Prostate gland (tissue), 2 donors: ENCODE data around the gene IGFBP7. TPM values are rescaled to one million over a fixed set of nuclear protein-coding genes. Genes with fewer than 3 reads are reported as not detected.

ENCODE experiments used
- DNase-seq: peaks from one replicate; pipeline ENCODE4 v3.0.0-alpha.2; 2019; ENCODE audit warnings: low spot score
- H3K27ac ChIP-seq, 2 donors: fragments of 200-600 bp; sonication (generic); 2 replicates each; pipeline ENCODE4 v1.5.1; 2017 to 2019
- H3K27me3 ChIP-seq: fragments of 200-600 bp; sonication (generic); replicated peaks from 2 replicates; pipeline ENCODE4 v1.5.1; 2019; ENCODE audit not compliant: insufficient read depth
- H3K36me3 ChIP-seq, 2 donors: fragments of 200-600 bp; sonication (generic); 1 replicate in 1 of 2; 2 replicates in 1 of 2; pipeline versions ENCODE4 v1.5.1 to v1.8.1; 2017 to 2019
- H3K4me1 ChIP-seq: fragments of 200-600 bp; sonication (generic); replicated peaks from 2 replicates; pipeline ENCODE4 v1.5.1; 2019
- H3K4me3 ChIP-seq, 2 donors: fragments of 200-600 bp; sonication (generic); 2 replicates each; pipeline ENCODE4 v1.5.1; 2017 to 2019
- H3K9me3 ChIP-seq: fragments of 200-600 bp; sonication (generic); 2 replicates; pipeline ENCODE4 v1.5.1; 2017
- CTCF ChIP-seq, 4 experiments: fragments of 200-600 bp in 2 of 4; fragments of 450-650 bp in 2 of 4; sonication (generic) in 2 of 4; IDR thresholded peaks; 1 replicate in 3 of 4; 2 replicates in 1 of 4; pipeline ENCODE4 v1.5.1; 2016 to 2019; ENCODE audit warnings: antibody characterized with exemption in 4 of 4, mild to moderate bottlenecking in 2 of 4, moderate library complexity in 2 of 4
- POLR2A ChIP-seq: fragments of 450-650 bp; IDR thresholded peaks from one replicate; pipeline ENCODE4 v1.6.1; 2016; ENCODE audit warnings: antibody characterized with exemption, mild to moderate bottlenecking
- POLR2AphosphoS5 ChIP-seq: sonication (generic); formaldehyde crosslinking; IDR thresholded peaks from one replicate; pipeline ENCODE4 v1.6.1; 2017; ENCODE audit warnings: antibody characterized with exemption
- WGBS: methylation state at CpG from one replicate; pipeline ENCODE4 v1.1.5; 2018; 5-methylcytosine and 5-hydroxymethylcytosine counted together
- intact Hi-C: fragments of 100-400 bp; cut with DNase I; formaldehyde crosslinking; loops from one replicate; pipeline ENCODE4 v1.14.2; 2022
- total RNA-seq, 2 donors: library from RNA; depleted of rRNA; stranded (reverse); fragments of >200 nt; gene quantifications; one replicate each; pipeline ENCODE4 v1.1.0, GENCODE V29; 2016

The IGFBP7 gene
- total RNA-seq, 2 donors from 2014 or later = 322 to 1,366 TPM

GRCh38 chr4:57124145-57124544 lies 14.0 kb upstream of the IGFBP7 start:
- H3K27ac ChIP-seq = no peak overlapping the region
- no peaks in the 10 kb centered on the region for H3K36me3 ChIP-seq
- no peaks in the 10 kb centered on the region for H3K27me3 ChIP-seq
- no peaks in the 10 kb centered on the region for H3K9me3 ChIP-seq
- TF ChIP-seq POLR2A (no peak), CTCF (IDR thresholded peaks at IDR 0.05) (no peak), POLR2AphosphoS5 (no peak)
- intact Hi-C loops = loop anchor here (5.0 kb wide), 1 partner anchor 38 kb away; no protein-coding TSS in a partner anchor
- DNase-seq = no peak
- no peaks in the 10 kb centered on the region for H3K4me1 ChIP-seq
- no peak overlapping the region for H3K4me3 ChIP-seq

- intact Hi-C loops = loop anchor here (5.0 kb wide), 1 partner anchor 39 kb away; no protein-coding TSS in a partner anchor
- H3K36me3 ChIP-seq = no peaks in the 10 kb centered on the region
- no peak for TF ChIP-seq CTCF (IDR thresholded peaks at IDR 0.05)
- no peak for TF ChIP-seq POLR2A
- TF ChIP-seq POLR2AphosphoS5 = no peak
- no peaks in the 10 kb centered on the region for H3K27me3 ChIP-seq
- WGBS = 94% methylated on average over 1 of the region's 1 CpG
- H3K4me1 ChIP-seq = no peaks in the 10 kb centered on the region
- no peak overlapping the region for H3K4me3 ChIP-seq
- H3K27ac ChIP-seq = no peak overlapping the region
- no peak for DNase-seq
- no peaks in the 10 kb centered on the region for H3K9me3 ChIP-seq
Measured at GRCh38 chr4:57122959-57123358, 12.8 kb upstream of the IGFBP7 start.

- Histone ChIP-seq H3K27me3 (no peaks in the 10 kb centered on the region), H3K9me3 (no peaks in the 10 kb centered on the region), H3K4me3 (peak overlapping the region in 1 of 2 donors; percentile 2), H3K4me1 (no peaks in the 10 kb centered on the region), H3K36me3 (no peaks in the 10 kb centered on the region), H3K27ac (peak overlapping the region; percentile 53 to 65)
- 18% methylated on average over 8 of the region's 8 CpGs for WGBS
- intact Hi-C loops = no loop called here
- peak; percentile 55 for TF ChIP-seq POLR2AphosphoS5
- TF ChIP-seq POLR2A = no peak
- no peak for TF ChIP-seq CTCF (IDR thresholded peaks at IDR 0.05)
- DNase-seq = peak; percentile 36
Measured at GRCh38 chr4:57119054-57119651, 9.0 kb upstream of the IGFBP7 start.

GRCh38 chr4:57117491-57117890 lies 7.3 kb upstream of the IGFBP7 start:
- Histone ChIP-seq H3K4me1 (no peaks in the 10 kb centered on the region), H3K36me3 (no peaks in the 10 kb centered on the region), H3K27me3 (no peaks in the 10 kb centered on the region), H3K9me3 (no peaks in the 10 kb centered on the region), H3K27ac (no peak overlapping the region), H3K4me3 (no peak overlapping the region)
- WGBS = 87% methylated on average over 2 of the region's 2 CpGs
- DNase-seq = no peak
- intact Hi-C loops = no loop called here
- TF ChIP-seq POLR2A (no peak), CTCF (IDR thresholded peaks at IDR 0.05) (no peak), POLR2AphosphoS5 (no peak)

- Histone ChIP-seq H3K4me1 (no peaks in the 10 kb centered on the region), H3K36me3 (no peaks in the 10 kb centered on the region), H3K9me3 (no peaks in the 10 kb centered on the region), H3K27me3 (no peaks in the 10 kb centered on the region), H3K4me3 (no peak overlapping the region), H3K27ac (no peak overlapping the region)
- no peak for DNase-seq
- intact Hi-C loops = no loop called here
- TF ChIP-seq CTCF (IDR thresholded peaks at IDR 0.05) (no peak), POLR2AphosphoS5 (no peak), POLR2A (no peak)
- WGBS = 28% methylated on average over 3 of the region's 3 CpGs
Measured at GRCh38 chr4:57116245-57116644, 6.1 kb upstream of the IGFBP7 start.
